ENCODE results near the gene UNC5CL.
A peak's percentile ranks its signal among the peaks of the same experiment; 100 is the strongest.

UNC5CL gene

GRCh38 chr6:41039060-41039998, at the start of gene UNC5CL:
Gene UNC5CL (minus strand): TSS chr6:41039221. CDS start chr6:41035074, 4,147 bp downstream.
- peak; percentile 38 for DNase-seq (ENCODE audit: low spot score)

- no peak for DNase-seq (ENCODE audit: low spot score)
Observed at GRCh38 chr6:41088451-41088850, 49.4 kb upstream of the UNC5CL start.

GRCh38 chr6:41085182-41085581, 46.2 kb upstream of the UNC5CL start:
- DNase-seq (ENCODE audit: low spot score) = no peak

- no peak for DNase-seq (ENCODE audit: low spot score)
Observed at GRCh38 chr6:41083072-41083471, 44.1 kb upstream of the UNC5CL start.

GRCh38 chr6:41080621-41081020, 41.6 kb upstream of the UNC5CL start:
- no peak for DNase-seq (ENCODE audit: low spot score)

- no peak for DNase-seq (ENCODE audit: low spot score)
Observed at GRCh38 chr6:41079080-41079479, 40.1 kb upstream of the UNC5CL start.

GRCh38 chr6:41078101-41078500, 39.1 kb upstream of the UNC5CL start:
- DNase-seq (ENCODE audit: low spot score) = no peak

- no peak for DNase-seq (ENCODE audit: low spot score)
Observed at GRCh38 chr6:41077536-41077935, 38.5 kb upstream of the UNC5CL start.

- no peak for DNase-seq (ENCODE audit: low spot score)
Observed at GRCh38 chr6:41075651-41076626, 36.9 kb upstream of the UNC5CL start.

GRCh38 chr6:41074692-41075436, 35.8 kb upstream of the UNC5CL start:
- DNase-seq (ENCODE audit: low spot score) = no peak

- DNase-seq (ENCODE audit: low spot score) = no peak
Observed at GRCh38 chr6:41073968-41074691, 35.1 kb upstream of the UNC5CL start.

- peak; percentile 78 for DNase-seq (ENCODE audit: low spot score)
Observed at GRCh38 chr6:41073203-41073967, 34.4 kb upstream of the UNC5CL start.

GRCh38 chr6:41072836-41073202, 33.8 kb upstream of the UNC5CL start, which contains the start of gene NFYA:
Gene NFYA (plus strand): TSS chr6:41072974. CDS start chr6:41079090, 6,116 bp downstream.
- no peak for DNase-seq (ENCODE audit: low spot score)

- peak; percentile 99 for DNase-seq (ENCODE audit: low spot score)
Observed at GRCh38 chr6:41071923-41072835, 33.2 kb upstream of the UNC5CL start, which contains the start of gene OARD1. Gene OARD1 (minus strand): TSS chr6:41072356. CDS start chr6:41071634, 722 bp downstream.

- DNase-seq (ENCODE audit: low spot score) = no peak
Observed at GRCh38 chr6:41071501-41071922, 32.5 kb upstream of the UNC5CL start.

GRCh38 chr6:41066867-41067304, 27.9 kb upstream of the UNC5CL start:
- peak; percentile 78 for DNase-seq (ENCODE audit: low spot score)

- DNase-seq (ENCODE audit: low spot score) = no peak
Observed at GRCh38 chr6:41065550-41066026, 26.6 kb upstream of the UNC5CL start.

GRCh38 chr6:41064841-41065240, 25.8 kb upstream of the UNC5CL start:
- DNase-seq (ENCODE audit: low spot score) = no peak

- DNase-seq (ENCODE audit: low spot score) = no peak
Observed at GRCh38 chr6:41063884-41064285, 24.9 kb upstream of the UNC5CL start.
